Forelimb muscle (tissue), 1 donor: ENCODE data around the gene EPG5. TPM values are rescaled to one million over a fixed set of nuclear protein-coding genes. Genes with fewer than 3 reads are reported as not detected.
"Not testable (repeated sequence)": the region's sequence is repeated elsewhere in the genome, so short reads cannot be mapped to it uniquely, and the experiment has no call there.

Experiments used
- DNase-seq: peaks from one replicate; pipeline ENCODE4 v3.0.0-alpha.2; 2013; ENCODE audit warnings: low read depth
- polyA plus RNA-seq: library from polyadenylated mRNA; unstranded; fragments of 120-200 nt; gene quantifications from one replicate; pipeline ENCODE4 v1.2.1, GENCODE V29; 2013; ENCODE audit not compliant: insufficient read length

Gene EPG5
- polyA plus RNA-seq, 1 donor, result 12.8 TPM

- DNase-seq, result no peak
Observed at GRCh38 chr18:45839414-45840395, 127.4 kb downstream of the EPG5 start.

GRCh38 chr18:45838302-45839070 lies 128.6 kb downstream of the EPG5 start:
- DNase-seq, result no peak

- no peak for DNase-seq
Observed at GRCh38 chr18:45837283-45838070, 129.7 kb downstream of the EPG5 start.

GRCh38 chr18:45836242-45837205 lies 130.6 kb downstream of the EPG5 start:
- no peak for DNase-seq

- DNase-seq, result no peak
Observed at GRCh38 chr18:45835057-45835636, 132.0 kb downstream of the EPG5 start.

- no peak for DNase-seq
Observed at GRCh38 chr18:45834306-45834705, 132.8 kb downstream of the EPG5 start.

GRCh38 chr18:45833846-45834245 lies 133.3 kb downstream of the EPG5 start:
- no peak for DNase-seq

GRCh38 chr18:45830917-45831316 lies 136.2 kb downstream of the EPG5 start:
- no peak for DNase-seq

GRCh38 chr18:45829855-45830254 lies 137.3 kb downstream of the EPG5 start:
- DNase-seq, result no peak

GRCh38 chr18:45828917-45829811 lies 138.0 kb downstream of the EPG5 start:
- no peak for DNase-seq

- not testable (repeated sequence) for DNase-seq
Observed at GRCh38 chr18:45826716-45827115, 140.4 kb downstream of the EPG5 start.

GRCh38 chr18:45826084-45826483 lies 141.0 kb downstream of the EPG5 start:
- DNase-seq, result no peak

GRCh38 chr18:45825258-45826044 lies 141.7 kb downstream of the EPG5 start, which contains the start of gene SIGLEC15:
SIGLEC15 (plus strand) TSS chr18:45825675; CDS start chr18:45825729, 54 bp downstream.
- no peak for DNase-seq

GRCh38 chr18:45821711-45822110 lies 145.4 kb downstream of the EPG5 start:
- DNase-seq, result no peak

- no peak for DNase-seq
Observed at GRCh38 chr18:45821026-45821425, 146.1 kb downstream of the EPG5 start.

GRCh38 chr18:45820106-45820745 lies 146.9 kb downstream of the EPG5 start:
- no peak for DNase-seq

- not testable (repeated sequence) for DNase-seq
Observed at GRCh38 chr18:45818765-45819164, 148.4 kb downstream of the EPG5 start.

- no peak for DNase-seq
Observed at GRCh38 chr18:45817543-45817942, 149.6 kb downstream of the EPG5 start.
